SU-DHL-6 (cell line): Measurements from ENCODE around the gene ARNT2.

Experiments used
- EZH2phosphoT487 ChIP-seq: fragments of 200-600 bp; sonication (generic), shearing (Covaris generic); conservative IDR thresholded peaks from 2 replicates; pipeline ENCODE4 v1.6.1; 2018; ENCODE audit warnings: mild to moderate bottlenecking, antibody characterized with exemption, low read length, moderate library complexity, mixed read lengths
- TF ChIP-seq, protein P1 (sequence below): fragments of 200-600 bp; sonication (generic); IDR thresholded peaks from one replicate; pipeline ENCODE4 v1.5.1; 2017; ENCODE audit warnings: antibody characterized with exemption, mild to moderate bottlenecking, low read length, moderate library complexity; ENCODE audit not compliant: insufficient read depth, poor library complexity, severe bottlenecking

DNA sequence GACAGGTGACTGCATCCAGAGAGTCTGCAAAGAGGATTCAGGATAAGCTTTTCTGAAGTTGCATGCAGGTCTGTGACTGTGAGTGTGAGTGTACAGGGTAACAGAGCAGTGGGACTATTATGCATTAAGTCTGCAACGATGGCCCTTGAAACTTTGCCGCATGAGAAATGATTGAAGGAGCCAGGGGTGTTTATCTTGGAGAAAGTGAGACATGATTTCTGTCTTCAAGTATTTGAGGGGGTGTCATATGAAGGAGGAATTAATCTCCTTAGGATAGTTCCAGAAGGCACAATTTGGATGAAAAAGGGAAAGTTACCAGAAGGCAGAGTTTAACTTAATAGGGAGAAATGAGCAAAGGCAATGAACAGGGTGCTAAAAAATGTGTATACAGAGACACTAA lies 119.6 kb downstream of the ARNT2 start:
- TF ChIP-seq, protein P1, sequence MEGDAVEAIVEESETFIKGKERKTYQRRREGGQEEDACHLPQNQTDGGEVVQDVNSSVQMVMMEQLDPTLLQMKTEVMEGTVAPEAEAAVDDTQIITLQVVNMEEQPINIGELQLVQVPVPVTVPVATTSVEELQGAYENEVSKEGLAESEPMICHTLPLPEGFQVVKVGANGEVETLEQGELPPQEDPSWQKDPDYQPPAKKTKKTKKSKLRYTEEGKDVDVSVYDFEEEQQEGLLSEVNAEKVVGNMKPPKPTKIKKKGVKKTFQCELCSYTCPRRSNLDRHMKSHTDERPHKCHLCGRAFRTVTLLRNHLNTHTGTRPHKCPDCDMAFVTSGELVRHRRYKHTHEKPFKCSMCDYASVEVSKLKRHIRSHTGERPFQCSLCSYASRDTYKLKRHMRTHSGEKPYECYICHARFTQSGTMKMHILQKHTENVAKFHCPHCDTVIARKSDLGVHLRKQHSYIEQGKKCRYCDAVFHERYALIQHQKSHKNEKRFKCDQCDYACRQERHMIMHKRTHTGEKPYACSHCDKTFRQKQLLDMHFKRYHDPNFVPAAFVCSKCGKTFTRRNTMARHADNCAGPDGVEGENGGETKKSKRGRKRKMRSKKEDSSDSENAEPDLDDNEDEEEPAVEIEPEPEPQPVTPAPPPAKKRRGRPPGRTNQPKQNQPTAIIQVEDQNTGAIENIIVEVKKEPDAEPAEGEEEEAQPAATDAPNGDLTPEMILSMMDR, result no peak
- TF ChIP-seq EZH2phosphoT487, result no peak
